Measurements from ENCODE around the gene KLHL29.

- no peak for TF ChIP-seq CTCF (IDR thresholded peaks at IDR 0.05; ENCODE audit: poor library complexity)
- TF ChIP-seq EZH2 (IDR thresholded peaks at IDR 0.05; ENCODE audit: borderline replicate concordance) = no peak
- TF ChIP-seq EZH2phosphoT487 (IDR thresholded peaks at IDR 0.05; ENCODE audit: low read depth, severe bottlenecking, unreplicated experiment) = no peak
Observed at GRCh38 chr2:23700627-23701026, 315.6 kb downstream of the KLHL29 start.

All from hepatocyte (in vitro differentiated cells).